ENCODE data around the gene COPZ2.

DNA sequence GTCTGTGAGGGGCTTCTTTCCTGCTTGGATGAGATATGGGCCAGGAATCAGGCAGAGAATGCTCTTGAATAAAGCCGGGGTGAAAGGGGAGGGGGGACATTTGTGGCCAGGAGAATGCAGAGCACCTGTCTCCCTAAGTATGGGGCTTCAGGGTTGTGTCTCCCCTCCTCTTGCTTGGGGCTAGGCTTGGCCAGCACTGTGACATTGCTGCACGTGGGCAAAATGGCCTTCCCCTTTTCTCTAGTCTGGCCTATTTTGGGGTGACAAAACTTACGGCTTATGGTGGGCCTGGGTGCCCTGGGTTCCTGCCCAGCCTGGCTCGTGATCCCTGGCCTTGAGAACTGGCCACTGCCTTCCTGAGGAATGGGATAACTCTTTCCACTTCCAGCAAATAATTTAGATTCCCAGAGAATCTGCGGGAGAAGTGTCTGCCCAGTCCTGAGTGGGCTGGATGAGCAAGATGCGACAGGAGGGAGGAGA lies 16.2 kb upstream of the COPZ2 start:
- no peak for TF ChIP-seq POLR2AphosphoS5 (IDR thresholded peaks at IDR 0.05)
- TF ChIP-seq, protein P1, sequence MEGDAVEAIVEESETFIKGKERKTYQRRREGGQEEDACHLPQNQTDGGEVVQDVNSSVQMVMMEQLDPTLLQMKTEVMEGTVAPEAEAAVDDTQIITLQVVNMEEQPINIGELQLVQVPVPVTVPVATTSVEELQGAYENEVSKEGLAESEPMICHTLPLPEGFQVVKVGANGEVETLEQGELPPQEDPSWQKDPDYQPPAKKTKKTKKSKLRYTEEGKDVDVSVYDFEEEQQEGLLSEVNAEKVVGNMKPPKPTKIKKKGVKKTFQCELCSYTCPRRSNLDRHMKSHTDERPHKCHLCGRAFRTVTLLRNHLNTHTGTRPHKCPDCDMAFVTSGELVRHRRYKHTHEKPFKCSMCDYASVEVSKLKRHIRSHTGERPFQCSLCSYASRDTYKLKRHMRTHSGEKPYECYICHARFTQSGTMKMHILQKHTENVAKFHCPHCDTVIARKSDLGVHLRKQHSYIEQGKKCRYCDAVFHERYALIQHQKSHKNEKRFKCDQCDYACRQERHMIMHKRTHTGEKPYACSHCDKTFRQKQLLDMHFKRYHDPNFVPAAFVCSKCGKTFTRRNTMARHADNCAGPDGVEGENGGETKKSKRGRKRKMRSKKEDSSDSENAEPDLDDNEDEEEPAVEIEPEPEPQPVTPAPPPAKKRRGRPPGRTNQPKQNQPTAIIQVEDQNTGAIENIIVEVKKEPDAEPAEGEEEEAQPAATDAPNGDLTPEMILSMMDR (IDR thresholded peaks at IDR 0.05) = no peak
